ENCODE results near the gene TP53.

TP53 gene

DNA sequence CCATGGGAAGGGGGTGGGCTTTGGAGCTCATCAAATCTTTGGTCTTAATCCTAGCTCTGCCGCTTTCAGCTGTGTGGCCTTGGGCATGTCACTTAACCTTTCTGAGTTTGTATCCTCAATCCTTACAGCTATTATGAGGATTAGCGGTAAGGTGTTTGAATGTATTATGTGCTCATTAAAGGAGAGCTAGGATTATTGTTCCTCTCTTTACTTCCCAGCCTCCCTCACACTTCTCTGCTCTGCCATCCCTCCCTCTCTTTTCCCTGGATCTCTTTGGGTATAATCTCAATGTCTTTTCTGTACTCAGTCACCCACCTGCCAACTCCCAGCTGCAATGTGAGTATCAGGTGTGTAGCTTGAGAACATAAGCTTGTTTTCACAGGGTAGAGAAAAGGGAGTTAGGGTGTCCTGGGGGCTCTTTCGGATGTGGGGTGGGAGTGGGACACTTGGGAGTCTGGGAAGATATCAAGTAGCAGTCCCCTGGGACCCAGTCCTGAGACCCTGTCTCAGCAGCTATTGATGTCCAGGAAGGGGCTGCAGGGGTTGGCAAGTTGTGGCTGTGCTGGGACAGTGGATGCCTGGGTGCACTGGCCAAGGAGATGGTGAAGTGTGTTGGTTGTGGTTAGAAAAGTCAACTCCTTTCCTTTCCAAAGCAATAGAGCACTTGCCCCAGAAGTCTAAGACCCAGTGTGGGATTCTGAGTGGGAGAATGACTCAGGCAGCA lies 19.5 kb upstream of the TP53 start:
- DNase-seq: no peak

DNA sequence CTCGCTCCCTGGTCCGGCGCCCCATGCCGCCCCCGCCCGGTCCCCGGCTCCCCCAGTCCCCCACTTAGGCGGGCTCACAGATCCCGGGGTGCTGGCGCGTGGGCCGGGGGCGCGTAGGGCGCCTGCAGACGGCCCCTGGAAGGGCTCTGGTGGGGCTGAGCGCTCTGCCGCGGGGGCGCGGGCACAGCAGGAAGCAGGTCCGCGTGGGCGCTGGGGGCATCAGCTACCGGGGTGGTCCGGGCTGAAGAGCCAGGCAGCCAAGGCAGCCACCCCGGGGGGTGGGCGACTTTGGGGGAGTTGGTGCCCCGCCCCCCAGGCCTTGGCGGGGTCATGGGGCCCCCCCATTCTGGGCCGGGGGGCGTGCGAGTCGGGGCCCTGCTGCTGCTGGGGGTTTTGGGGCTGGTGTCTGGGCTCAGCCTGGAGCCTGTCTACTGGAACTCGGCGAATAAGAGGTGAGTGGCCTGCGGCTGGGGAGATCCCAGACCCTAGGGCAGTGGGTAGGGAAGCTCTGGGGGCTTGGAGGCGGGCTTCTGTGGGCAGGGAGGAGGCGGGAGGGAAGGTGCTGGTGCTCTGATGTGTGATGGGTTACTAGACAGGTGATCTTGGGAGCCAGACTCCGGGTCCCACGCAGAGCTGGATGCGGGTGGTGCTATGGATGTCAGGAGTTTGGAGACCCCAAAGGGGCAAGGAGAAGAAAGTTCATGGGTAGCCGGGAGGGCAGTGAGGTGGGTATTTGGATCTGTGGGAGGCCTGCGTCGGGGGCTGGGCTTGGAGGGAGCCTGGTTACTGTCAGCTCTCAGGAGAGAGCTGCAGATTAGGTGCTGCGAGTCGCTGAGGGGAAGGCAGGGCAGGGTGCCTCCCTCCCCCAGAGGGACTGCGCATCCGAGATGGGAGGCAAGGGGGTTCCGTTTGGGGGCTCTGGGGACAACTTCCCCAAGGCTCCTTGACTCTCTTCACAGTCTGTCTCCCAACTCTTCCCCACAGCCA lies 18.3 kb upstream of the TP53 start:
- no peak for DNase-seq

DNA sequence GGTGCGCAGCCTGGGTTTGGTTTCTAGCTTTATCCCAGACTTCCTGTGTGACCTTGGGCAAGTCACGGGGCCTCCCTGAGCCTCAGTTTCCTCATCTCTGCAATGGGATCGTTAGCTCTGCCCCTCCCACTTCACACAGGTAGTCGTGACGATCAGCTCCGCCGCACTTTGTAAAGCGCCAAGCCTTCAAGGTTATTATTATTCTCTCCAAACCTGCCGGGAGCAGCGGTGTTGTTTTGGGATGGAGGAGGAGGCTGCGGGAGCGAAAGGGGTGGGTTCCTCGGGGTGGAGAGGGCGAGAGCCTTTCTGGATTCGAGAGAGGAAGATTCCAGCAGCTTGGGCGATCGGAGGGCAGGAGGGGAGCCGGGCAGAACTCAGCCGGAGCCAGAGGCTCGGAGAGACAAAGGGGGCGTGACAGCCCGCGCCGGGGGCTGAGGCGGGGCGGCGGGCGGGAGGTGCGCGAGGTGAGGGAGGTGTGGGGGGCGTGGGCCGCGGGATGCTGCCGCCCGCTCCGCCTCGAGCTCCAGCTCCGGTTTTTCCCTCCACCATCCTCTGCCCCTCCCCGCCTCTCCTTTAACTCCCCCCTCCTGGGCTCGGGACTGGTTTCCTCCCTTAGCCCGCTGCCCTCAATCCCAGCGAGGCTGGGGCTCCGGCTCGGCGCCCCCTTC lies 17.4 kb upstream of the TP53 start, which contains the start of gene EFNB3:
Gene EFNB3, plus strand, starts transcription at position 602 of the 668 bp plus-strand sequence. CDS start 397 bp downstream, outside the sequence.
- DNase-seq: no peak

DNA sequence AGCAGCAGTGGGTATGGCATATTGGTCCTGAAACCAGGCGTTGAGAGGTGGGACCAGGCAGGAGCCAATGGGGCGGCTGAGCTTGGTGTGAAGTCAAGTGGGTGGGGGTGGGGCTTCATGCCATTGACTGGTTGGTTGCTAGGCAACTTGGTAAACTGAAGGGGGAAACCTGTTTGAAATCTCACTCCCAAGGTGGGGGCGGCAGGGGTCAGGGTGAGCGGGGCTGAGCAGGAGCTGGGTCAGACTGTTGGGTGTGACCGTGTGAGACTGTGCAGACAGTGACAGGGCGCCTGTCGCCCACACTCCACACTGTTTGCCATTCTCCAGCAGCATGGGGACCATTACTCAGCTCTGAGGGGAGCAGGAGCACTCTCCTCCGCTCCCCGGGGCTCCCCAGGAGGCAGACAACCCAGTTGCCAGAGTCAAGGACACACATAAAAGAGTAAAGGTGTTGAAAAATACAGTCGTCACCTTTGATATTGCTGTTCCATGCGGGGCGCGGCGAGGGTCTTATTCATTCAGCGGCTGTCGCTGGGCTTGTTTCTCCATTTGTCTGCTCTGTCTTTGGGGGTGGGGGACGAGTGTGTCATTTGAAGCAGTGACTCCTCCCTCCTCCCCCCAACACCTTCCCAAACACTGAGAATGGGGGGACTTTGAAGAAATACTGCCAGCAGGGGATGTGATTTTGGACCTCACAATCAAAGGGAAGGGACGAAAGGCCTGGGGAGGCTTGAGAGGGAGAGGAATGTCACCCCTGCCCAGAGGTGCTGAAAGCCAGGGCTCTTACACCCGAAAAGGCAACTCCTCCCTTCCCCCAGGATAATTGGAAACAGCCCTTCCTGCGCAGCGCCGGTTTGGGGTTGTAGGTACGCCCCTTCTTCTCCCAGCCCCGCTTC lies 16.5 kb upstream of the TP53 start:
- DNase-seq: no peak

DNA sequence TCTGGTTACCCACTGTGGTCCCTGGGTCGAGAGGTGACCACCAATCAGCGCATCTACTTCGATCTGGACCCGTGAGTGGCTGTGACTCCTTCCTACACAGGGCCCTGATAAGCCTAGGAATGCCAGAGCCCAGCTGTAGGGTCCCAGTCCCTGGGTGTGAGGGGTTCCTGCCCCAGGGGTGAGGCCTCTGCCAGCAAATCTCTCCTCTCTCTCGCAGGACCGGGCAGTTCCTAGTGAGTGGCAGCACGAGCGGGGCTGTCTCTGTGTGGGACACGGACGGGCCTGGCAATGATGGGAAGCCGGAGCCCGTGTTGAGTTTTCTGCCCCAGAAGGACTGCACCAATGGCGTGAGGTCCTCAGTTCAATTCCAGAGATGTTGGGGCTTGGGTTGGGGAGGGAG lies 15.5 kb upstream of the TP53 start:
- no peak for DNase-seq

DNA sequence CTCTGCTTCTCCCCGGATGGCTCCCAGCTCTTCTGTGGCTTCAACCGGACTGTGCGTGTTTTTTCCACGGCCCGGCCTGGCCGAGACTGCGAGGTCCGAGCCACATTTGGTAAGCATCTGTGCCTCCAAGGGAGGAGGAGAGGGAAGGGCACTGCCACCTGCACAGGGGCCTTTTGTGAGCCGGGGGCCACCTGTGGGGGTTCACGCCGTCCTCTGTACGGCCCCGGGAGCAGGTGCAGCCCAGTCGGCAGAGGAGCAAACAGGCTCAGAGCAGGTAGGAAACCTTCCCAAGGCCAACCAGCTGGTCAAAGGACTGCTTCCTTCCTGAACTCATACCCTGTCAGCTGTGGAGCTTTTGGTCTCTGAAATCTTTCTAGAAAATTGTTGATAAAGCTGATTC lies 14.4 kb upstream of the TP53 start:
- no peak for DNase-seq

DNA sequence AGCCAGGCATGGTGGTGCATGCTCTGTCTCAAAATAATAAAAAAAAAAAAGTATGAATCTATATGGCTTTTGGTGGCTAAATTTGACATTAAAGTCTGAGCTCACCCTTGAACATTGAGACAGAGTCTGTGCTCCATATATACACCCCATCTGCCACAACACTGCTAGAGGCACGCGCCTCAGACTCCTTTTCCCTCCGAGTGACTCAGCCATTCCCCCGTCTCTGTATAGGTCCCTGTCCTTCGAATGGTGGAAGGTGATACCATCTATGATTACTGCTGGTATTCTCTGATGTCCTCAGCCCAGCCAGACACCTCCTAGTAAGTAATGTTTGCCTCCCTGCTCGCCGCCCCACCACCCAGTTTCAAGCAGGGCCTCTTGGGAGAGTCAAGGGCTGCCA lies 13.2 kb upstream of the TP53 start:
- no peak for DNase-seq

DNA sequence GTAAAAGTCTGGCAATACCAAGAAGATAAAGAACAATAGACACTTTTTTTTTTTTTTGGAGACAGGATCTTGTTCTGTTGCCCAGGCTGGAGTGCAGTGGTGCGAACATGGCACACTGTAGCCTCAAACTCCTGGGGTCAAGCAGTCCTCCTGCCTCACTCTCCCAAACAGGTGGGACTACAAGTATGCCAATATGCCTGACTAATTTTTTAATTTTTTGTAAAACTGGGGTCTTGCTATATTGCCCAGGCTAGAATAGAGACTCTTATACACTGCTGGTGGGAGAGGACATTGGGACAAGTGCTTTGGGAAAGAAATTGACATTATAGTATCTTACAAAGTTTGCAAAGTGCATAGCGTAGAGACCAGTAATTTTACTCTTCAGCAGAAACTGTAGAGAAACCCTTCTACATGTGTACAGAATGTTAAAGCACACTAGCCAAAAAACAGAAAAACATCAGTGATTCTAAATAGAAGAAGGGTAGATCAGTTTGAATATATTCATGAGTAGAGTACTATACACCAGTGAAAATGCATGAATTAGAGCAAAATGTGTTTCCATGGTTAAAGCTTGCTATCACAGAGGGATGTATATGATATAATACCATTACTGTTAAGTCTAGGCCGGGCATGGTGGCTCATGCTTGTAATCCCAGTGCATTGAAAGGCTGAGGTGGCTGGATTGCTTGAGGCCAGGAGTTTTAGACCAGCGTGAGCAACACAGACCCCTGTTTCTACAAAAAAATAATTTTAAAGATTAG lies 10.7 kb upstream of the TP53 start:
- no peak for DNase-seq

DNA sequence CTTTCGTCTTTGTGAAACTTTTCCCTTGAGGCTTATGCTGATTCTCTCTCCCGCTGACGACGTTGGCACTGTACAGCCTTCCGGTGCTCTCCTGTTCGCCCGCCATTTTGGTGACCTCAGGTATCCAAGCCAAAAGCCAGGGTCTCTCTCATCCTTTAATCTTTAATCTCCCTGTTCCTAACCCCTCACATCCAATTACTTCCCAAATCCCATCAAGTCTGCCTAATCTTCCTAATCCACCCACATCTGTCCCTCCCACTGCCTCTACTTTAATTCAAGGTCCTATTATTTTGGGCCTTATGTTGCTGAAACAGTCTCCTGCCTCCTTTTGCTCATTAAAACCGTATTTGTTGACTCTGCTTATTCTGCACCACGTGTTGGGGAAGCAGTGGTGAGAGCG lies 8.3 kb upstream of the TP53 start:
- DNase-seq: no peak

DNA sequence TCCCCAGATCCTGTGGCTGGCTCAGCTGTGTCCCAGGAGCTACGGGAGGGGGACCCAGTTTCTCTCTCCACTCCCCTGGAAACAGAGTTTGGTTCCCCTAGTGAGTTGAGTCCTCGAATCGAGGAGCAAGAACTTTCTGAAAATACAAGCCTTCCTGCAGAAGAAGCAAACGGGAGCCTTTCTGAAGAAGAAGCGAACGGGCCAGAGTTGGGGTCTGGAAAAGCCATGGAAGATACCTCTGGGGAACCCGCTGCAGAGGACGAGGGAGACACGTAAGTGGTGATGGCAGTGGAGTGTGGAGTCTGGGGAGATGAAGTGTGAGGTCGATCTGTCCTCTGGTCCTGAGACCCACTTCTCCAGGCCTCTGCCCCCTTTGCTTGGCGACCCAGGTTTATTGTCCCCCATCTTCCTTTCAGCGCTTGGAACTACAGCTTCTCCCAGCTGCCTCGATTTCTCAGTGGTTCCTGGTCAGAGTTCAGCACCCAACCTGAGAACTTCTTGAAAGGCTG lies 1.6 kb upstream of the TP53 start:
- DNase-seq: no peak

DNA sequence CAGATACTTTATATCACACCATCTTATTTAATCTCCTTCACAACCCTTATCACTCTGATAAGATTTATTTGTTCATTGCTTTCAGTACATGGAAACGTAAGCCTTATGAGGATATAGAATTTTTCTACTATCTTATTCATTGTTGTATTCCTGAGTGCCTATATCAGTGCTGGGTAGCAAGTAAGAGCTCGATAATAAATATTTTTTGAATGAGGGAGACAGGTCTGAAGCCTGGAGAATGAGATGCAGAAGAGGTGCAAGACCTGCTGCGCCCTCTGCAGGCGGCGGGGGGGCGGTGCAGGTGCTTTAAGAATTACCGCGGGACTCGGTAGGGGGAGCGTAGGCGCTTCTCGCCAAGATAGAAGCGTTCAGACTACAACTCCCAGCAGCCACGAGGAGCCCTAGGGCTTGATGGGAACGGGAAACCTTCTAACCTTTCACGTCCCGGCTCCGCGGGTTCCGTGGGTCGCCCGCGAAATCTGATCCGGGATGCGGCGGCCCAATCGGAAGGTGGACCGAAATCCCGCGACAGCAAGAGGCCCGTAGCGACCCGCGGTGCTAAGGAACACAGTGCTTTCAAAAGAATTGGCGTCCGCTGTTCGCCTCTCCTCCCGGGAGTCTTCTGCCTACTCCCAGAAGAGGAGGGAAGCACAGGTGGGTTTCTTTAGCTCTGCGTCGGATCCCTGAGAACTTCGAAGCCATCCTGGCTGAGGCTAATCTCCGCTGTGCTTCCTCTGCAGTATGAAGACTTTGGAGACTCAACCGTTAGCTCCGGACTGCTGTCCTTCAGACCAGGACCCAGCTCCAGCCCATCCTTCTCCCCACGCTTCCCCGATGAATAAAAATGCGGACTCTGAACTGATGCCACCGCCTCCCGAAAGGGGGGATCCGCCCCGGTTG lies 868 bp upstream of the TP53 start, which contains the start of gene WRAP53:
Gene WRAP53, plus strand, starts transcription at position 570 of the 900 bp plus-strand sequence. Its CDS starts 172 bp downstream, at position 742.
- peak; percentile 74 for DNase-seq

DNA sequence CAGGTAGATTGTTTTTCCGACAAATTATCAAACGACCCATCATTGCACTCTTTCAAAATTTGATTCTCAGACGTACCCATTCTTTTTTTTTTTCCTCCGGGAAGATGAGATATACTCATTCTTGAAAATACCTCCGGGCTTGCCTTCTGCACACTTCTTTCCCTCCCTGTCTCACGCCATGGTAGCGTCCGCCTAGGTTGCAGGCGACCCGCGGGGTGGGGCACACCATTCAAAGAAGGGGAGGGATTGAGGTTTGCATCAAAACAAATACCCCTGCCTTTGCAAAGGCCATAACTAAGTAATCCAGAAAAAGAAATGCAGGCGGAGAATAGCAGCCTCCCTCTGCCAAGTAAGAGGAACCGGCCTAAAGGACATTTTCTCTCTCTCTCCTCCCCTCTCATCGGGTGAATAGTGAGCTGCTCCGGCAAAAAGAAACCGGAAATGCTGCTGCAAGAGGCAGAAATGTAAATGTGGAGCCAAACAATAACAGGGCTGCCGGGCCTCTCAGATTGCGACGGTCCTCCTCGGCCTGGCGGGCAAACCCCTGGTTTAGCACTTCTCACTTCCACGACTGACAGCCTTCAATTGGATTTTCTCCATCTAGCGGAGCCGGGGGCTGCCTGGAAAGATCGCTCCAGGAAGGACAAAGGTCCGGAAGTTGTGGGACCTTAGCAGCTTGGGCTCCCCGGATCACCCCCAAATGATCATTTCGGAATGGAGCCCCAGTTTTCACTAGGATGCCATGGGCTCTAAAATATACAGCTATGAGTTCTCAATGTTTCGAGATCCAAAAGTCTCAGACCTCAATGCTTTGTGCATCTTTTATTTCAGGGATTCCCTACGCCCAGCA lies 843 bp downstream of the TP53 start:
- peak; percentile 42 for DNase-seq

DNA sequence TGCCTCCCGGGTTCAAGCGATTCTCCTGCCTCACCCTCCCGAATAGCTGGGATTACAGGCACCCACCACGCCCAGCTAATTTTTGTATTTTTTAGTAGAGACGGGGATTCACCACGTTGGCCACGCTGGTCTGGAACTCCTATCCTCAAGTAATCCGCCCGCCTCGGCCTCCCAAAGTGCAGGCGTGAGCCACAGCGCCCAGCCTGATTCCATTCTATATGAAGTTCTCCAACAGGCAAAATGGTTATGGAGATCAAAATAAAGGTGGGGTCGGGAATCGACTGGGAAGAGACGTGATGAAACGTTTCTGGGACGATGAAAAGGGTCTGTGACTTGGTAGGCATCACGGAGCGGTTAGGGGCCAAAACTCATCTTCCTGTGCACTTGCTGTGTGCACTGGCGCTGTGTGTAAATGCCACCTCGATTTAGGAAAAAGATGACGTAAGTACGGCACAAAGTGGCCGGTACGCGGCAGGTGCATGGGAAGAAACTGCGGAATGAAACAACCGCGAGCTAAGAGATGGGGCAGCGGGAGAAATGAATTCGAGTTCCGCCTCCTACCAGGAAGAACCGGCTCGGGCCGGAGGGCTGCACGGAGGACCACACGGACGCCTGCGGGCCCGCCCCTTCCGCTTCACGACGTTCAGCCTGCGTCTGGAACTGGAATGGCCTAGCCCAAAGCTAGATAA lies 1.6 kb downstream of the TP53 start:
- DNase-seq: peak; percentile 70

DNA sequence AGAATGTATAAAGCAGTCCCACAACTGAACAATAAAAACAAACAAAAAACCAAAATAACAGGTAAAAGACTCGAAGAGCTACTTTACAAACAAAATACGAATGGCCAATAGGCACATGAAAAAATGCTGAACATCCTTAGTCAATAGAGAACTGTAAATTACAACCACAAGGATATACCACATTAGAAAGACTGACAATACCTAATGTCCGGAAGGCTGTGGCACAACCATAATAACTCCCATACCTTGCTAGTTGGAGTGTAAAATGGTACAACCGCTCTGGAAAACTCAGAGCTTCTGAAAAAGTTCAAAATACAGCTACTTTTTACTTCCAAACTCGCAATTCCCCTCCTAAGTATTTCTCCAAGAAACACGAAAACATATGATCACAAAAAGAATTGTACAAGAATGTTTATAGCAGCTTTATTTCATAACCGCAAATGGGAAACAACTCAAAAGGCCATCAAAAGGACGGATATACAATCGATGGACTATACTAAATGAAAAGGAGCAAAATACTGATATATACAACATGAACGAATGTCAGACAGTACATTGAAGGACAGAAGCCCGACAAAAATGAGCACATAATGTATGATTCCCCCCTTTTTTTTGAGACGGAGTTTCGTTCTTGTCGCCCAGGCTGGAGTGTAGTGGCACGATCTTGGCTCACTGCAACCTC lies 2.3 kb downstream of the TP53 start:
- DNase-seq: no peak

DNA sequence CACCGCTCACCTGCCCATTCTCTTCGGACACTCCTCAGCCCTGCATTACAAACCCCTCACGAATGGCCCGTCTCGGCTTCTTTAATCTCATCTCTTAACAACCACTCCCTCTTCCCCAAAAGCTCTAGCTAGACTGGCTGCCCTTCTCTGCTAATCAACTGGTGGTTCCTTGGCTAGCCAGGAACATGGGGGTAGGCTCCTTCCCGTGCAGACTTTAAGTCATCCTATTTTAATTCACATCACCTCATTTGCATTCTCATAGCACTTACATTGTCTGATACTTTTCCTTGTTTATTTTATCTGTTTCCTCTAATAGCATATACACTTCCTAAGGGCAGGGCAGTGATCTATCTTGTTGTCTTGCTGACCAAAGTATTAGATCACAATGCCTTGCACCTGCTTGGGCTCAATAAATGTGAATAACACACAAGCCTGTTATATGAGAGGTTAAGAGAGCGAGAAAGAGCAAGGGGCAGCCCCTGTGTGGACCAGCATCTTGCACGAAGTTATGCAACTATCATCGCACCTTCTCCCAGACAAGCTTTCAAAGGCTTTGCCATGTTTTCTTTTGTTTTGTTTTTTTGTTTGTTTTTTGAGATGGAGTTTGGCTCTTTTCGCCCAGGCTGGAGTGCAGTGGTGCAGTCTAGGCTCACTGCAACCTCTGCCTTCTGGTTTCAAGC lies 9.8 kb downstream of the TP53 start:
- no peak for DNase-seq

DNA sequence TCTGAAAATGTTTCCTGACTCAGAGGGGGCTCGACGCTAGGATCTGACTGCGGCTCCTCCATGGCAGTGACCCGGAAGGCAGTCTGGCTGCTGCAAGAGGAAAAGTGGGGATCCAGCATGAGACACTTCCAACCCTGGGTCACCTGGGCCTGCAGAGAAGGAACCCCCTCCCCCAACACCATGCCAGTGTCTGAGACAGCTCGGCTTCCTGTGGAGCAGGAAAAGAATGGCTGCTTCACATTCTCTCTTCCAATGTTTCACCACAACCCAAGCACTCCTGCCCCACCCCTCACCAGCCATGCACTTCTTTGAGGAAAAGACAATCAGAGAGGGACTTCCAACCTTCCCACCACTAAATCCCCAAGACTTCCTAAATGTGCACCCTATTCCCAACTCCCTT lies 10.8 kb downstream of the TP53 start:
- no peak for DNase-seq

DNA sequence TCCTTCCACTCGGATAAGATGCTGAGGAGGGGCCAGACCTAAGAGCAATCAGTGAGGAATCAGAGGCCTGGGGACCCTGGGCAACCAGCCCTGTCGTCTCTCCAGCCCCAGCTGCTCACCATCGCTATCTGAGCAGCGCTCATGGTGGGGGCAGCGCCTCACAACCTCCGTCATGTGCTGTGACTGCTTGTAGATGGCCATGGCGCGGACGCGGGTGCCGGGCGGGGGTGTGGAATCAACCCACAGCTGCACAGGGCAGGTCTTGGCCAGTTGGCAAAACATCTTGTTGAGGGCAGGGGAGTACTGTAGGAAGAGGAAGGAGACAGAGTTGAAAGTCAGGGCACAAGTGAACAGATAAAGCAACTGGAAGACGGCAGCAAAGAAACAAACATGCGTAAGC lies 12.4 kb downstream of the TP53 start:
- no peak for DNase-seq

All from NCI-H2029 treated with DMSO at 0.1 percent for 48 hours (cell line).